GM10266 (cell line): Measurements from ENCODE around the gene KCNC3.

Source experiments
- DNase-seq: peaks from one replicate; pipeline ENCODE4 v3.0.0; 2012; ENCODE audit errors: extremely low spot score
- CTCF ChIP-seq: IDR thresholded peaks from 2 replicates; pipeline ENCODE4 v1.5.1; 2012; ENCODE audit warnings: mild to moderate bottlenecking, low read depth; ENCODE audit not compliant: control insufficient read depth, insufficient read depth; ENCODE audit errors: missing control alignments

KCNC3 gene

GRCh38 chr19:50329146-50329925, at the start of gene KCNC3:
TSS of gene KCNC3 (minus strand) at chr19:50329377. CDS start at chr19:50329082, 295 bp downstream.
- TF ChIP-seq CTCF: no peak
- peak; percentile 100 for DNase-seq

- TF ChIP-seq CTCF: no peak
- no peak for DNase-seq
Measured at GRCh38 chr19:50378863-50379236, 49.7 kb upstream of the KCNC3 start.

- no peak for DNase-seq
- TF ChIP-seq CTCF: no peak
Measured at GRCh38 chr19:50378169-50378862, 49.1 kb upstream of the KCNC3 start.

GRCh38 chr19:50377517-50377916, 48.3 kb upstream of the KCNC3 start:
- TF ChIP-seq CTCF: no peak
- no peak for DNase-seq

- no peak for DNase-seq
Measured at GRCh38 chr19:50377051-50377461, 47.9 kb upstream of the KCNC3 start.

GRCh38 chr19:50376166-50377050, 47.2 kb upstream of the KCNC3 start, which contains the start of gene NR1H2:
TSS of gene NR1H2 (plus strand) at chr19:50376457. CDS start at chr19:50377606, 1,149 bp downstream.
- peak; percentile 86 for DNase-seq
- no peak for TF ChIP-seq CTCF

More at GRCh38 chr19:50377051-50377461, 47.9 kb upstream of the KCNC3 start:
- no peak for TF ChIP-seq CTCF
